Astrocyte (in vitro differentiated cells and primary cell): ENCODE results near the gene KLK2. TPM values are rescaled to one million over a fixed set of nuclear protein-coding genes. Genes with fewer than 3 reads are reported as not detected.

Experiments
- DNase-seq: peaks from one replicate; pipeline ENCODE4 v3.0.0-alpha.2; 2010; ENCODE audit warnings: low read depth
- FAIRE-seq: peaks from 2 replicates; lab custom pipeline; 2011; peaks lifted over from hg19 to GRCh38; lab: Jason Lieb, UNC
- H2AFZ ChIP-seq: 2 replicates; pipeline ENCODE4 v1.6.0; 2012; ENCODE audit warnings: low read depth, low read length, inconsistent platforms
- H3K27ac ChIP-seq: 2 replicates; pipeline ENCODE4 v1.5.1; 2011; ENCODE audit warnings: low read depth, low read length, inconsistent platforms
- H3K27me3 ChIP-seq: 2 replicates; pipeline ENCODE4 v1.6.0; 2011; ENCODE audit warnings: low read length, inconsistent platforms; ENCODE audit not compliant: insufficient read depth
- H3K36me3 ChIP-seq: 2 replicates; pipeline ENCODE4 v1.5.1; 2011; ENCODE audit warnings: low read length, inconsistent platforms; ENCODE audit not compliant: insufficient read depth
- H3K4me1 ChIP-seq: 2 replicates; pipeline ENCODE4 v1.5.1; 2011; ENCODE audit warnings: low read length, inconsistent platforms; ENCODE audit not compliant: insufficient read depth
- H3K4me2 ChIP-seq: 2 replicates; pipeline ENCODE4 v1.6.0; 2012; ENCODE audit warnings: low read length, inconsistent platforms
- H3K4me3 ChIP-seq: 2 replicates; pipeline ENCODE4 v1.5.1; 2011; ENCODE audit warnings: low read depth, mild to moderate bottlenecking, low read length, inconsistent platforms; ENCODE audit not compliant: insufficient read depth
- H3K79me2 ChIP-seq: 2 replicates; pipeline ENCODE4 v1.6.0; 2012; ENCODE audit warnings: mild to moderate bottlenecking, low read length, inconsistent platforms; ENCODE audit not compliant: insufficient read depth
- H3K9ac ChIP-seq: 2 replicates; pipeline ENCODE4 v1.6.0; 2012; ENCODE audit warnings: mild to moderate bottlenecking, low read length, inconsistent platforms
- H3K9me3 ChIP-seq: 2 replicates; pipeline ENCODE4 v1.5.1; 2012; ENCODE audit warnings: low read depth, mild to moderate bottlenecking, low read length, inconsistent platforms; ENCODE audit not compliant: insufficient read depth
- H4K20me1 ChIP-seq: 2 replicates; pipeline ENCODE4 v1.6.0; 2012; ENCODE audit warnings: low read length, inconsistent platforms; ENCODE audit not compliant: insufficient read depth
- H3K27ac Mint-ChIP-seq: one replicate; pipeline ENCODE4 v1.8.0; 2021; ENCODE audit warnings: mild to moderate bottlenecking, mixed read lengths; ENCODE audit not compliant: unreplicated experiment
- H3K27me3 Mint-ChIP-seq: one replicate; pipeline ENCODE4 v1.8.0; 2021; ENCODE audit warnings: low read depth, mixed read lengths; ENCODE audit not compliant: unreplicated experiment
- H3K36me3 Mint-ChIP-seq: one replicate; pipeline ENCODE4 v1.8.0; 2021; ENCODE audit warnings: low read depth, mixed read lengths; ENCODE audit not compliant: unreplicated experiment
- H3K4me1 Mint-ChIP-seq: one replicate; pipeline ENCODE4 v1.8.0; 2021; ENCODE audit warnings: low read depth, mixed read lengths; ENCODE audit not compliant: unreplicated experiment
- H3K4me3 Mint-ChIP-seq: one replicate; pipeline ENCODE4 v1.8.0; 2021; ENCODE audit warnings: mild to moderate bottlenecking, moderate library complexity, mixed read lengths; ENCODE audit not compliant: unreplicated experiment
- H3K9me3 Mint-ChIP-seq: one replicate; pipeline ENCODE4 v1.8.0; 2021; ENCODE audit warnings: mild to moderate bottlenecking, mixed read lengths; ENCODE audit not compliant: unreplicated experiment
- CTCF ChIP-seq: IDR thresholded peaks from 2 replicates; pipeline ENCODE4 v1.5.1; 2011; ENCODE audit warnings: low read depth, mild to moderate bottlenecking, inconsistent platforms, low read length, moderate library complexity; ENCODE audit not compliant: insufficient read depth
- EZH2 ChIP-seq: IDR thresholded peaks from 2 replicates; pipeline ENCODE4 v1.6.1; 2012; ENCODE audit warnings: mild to moderate bottlenecking, low read length, inconsistent platforms; ENCODE audit not compliant: insufficient read depth
- total RNA-seq: library from RNA; stranded (reverse); gene quantifications from 2 replicates; pipeline ENCODE4 v1.2.1, GENCODE V29; 2021

KLK2 gene
- total RNA-seq, 1 donor from 2014 or later: not detected

GRCh38 chr19:50896591-50897190, 23.5 kb downstream of the KLK2 start:
- Histone ChIP-seq H3K36me3 (no peaks in the 10 kb centered on the region), H3K4me2 (no peak overlapping the region), H3K79me2 (no peaks in the 10 kb centered on the region), H3K9me3 (no peaks in the 10 kb centered on the region), H3K27ac (no peak overlapping the region), H3K9ac (no peak overlapping the region), H3K4me1 (no peaks in the 10 kb centered on the region), H3K27me3 (no peaks in the 10 kb centered on the region), H3K4me3 (no peak overlapping the region), H2AFZ (no peak overlapping the region), H4K20me1 (no peaks in the 10 kb centered on the region)
- H3K9me3 Mint-ChIP-seq: peaks cover 12% of the 10 kb centered on the region
- FAIRE-seq (no peak), DNase-seq (peak; percentile 8)
- peaks cover 2% of the 10 kb centered on the region for H3K4me1 Mint-ChIP-seq
- no peak overlapping the region for H3K4me3 Mint-ChIP-seq
- peaks cover 12% of the 10 kb centered on the region for H3K27me3 Mint-ChIP-seq
- no peaks in the 10 kb centered on the region for H3K36me3 Mint-ChIP-seq
- TF ChIP-seq EZH2: no peak
- TF ChIP-seq CTCF: no peak
- H3K27ac Mint-ChIP-seq: no peak overlapping the region

- no peaks in the 10 kb centered on the region for H3K36me3 ChIP-seq
- TF ChIP-seq EZH2 (no peak), CTCF (no peak)
- H3K9me3 ChIP-seq: no peaks in the 10 kb centered on the region
- Mint-ChIP-seq H3K9me3 (peaks cover 12% of the 10 kb centered on the region), H3K4me1 (peaks cover 2% of the 10 kb centered on the region), H3K36me3 (no peaks in the 10 kb centered on the region), H3K27ac (no peak overlapping the region), H3K4me3 (no peak overlapping the region), H3K27me3 (peaks cover 12% of the 10 kb centered on the region)
- DNase-seq (no peak), FAIRE-seq (no peak)
- no peak overlapping the region for H3K27ac ChIP-seq
- H2AFZ ChIP-seq: no peak overlapping the region
- no peak overlapping the region for H3K4me3 ChIP-seq
- no peak overlapping the region for H3K9ac ChIP-seq
- H3K4me2 ChIP-seq: no peak overlapping the region
- H4K20me1 ChIP-seq: no peaks in the 10 kb centered on the region
- H3K79me2 ChIP-seq: no peaks in the 10 kb centered on the region
- H3K4me1 ChIP-seq: no peaks in the 10 kb centered on the region
- H3K27me3 ChIP-seq: no peaks in the 10 kb centered on the region
Observed at GRCh38 chr19:50897191-50897607, 24.0 kb downstream of the KLK2 start.

- Histone ChIP-seq H3K36me3 (no peaks in the 10 kb centered on the region), H3K4me2 (no peak overlapping the region), H3K9me3 (no peaks in the 10 kb centered on the region), H4K20me1 (no peaks in the 10 kb centered on the region), H3K4me1 (no peaks in the 10 kb centered on the region), H3K27me3 (no peaks in the 10 kb centered on the region), H3K4me3 (no peak overlapping the region), H3K79me2 (no peaks in the 10 kb centered on the region), H2AFZ (no peak overlapping the region), H3K27ac (no peak overlapping the region), H3K9ac (no peak overlapping the region)
- Mint-ChIP-seq H3K27ac (no peak overlapping the region), H3K27me3 (peaks cover 12% of the 10 kb centered on the region), H3K36me3 (no peaks in the 10 kb centered on the region), H3K4me3 (no peak overlapping the region), H3K9me3 (peaks cover 12% of the 10 kb centered on the region), H3K4me1 (peaks cover 2% of the 10 kb centered on the region)
- no peak for FAIRE-seq
- DNase-seq: no peak
- TF ChIP-seq EZH2 (no peak), CTCF (no peak)
Observed at GRCh38 chr19:50897612-50898011, 24.4 kb downstream of the KLK2 start.
